Measurements from ENCODE around the gene FRAS1.

The FRAS1 gene

DNA sequence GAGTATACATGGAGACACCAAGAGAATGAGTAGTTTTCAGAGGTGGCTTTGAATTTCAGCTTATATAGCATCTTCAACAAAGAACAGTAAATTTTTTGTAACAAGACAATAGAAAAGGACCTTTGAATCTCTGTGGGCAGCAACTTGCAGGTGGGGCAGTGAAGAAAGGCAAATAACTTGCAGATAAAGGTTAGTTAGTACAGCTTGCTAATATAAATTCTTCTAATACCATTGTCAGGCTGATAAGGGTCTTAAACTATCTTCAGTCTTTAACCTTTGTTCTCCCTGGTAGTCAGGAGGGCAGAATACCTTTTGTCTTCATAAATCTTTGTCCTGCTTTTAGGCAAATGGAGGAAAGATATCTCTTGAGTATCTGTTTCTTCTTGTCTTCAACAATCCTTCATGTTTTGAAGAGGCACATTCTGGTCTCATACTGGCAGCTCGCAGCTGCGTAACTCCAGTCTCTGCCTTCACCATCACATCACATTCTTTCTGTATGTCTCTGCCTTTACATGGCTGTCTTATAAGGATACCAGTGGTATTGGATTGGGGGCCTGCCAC lies 510.5 kb downstream of the FRAS1 start:
- no peak for TF ChIP-seq SIN3A (IDR thresholded peaks at IDR 0.05; ENCODE audit: borderline replicate concordance, insufficient read depth, low read length)
- TF ChIP-seq, protein P1, sequence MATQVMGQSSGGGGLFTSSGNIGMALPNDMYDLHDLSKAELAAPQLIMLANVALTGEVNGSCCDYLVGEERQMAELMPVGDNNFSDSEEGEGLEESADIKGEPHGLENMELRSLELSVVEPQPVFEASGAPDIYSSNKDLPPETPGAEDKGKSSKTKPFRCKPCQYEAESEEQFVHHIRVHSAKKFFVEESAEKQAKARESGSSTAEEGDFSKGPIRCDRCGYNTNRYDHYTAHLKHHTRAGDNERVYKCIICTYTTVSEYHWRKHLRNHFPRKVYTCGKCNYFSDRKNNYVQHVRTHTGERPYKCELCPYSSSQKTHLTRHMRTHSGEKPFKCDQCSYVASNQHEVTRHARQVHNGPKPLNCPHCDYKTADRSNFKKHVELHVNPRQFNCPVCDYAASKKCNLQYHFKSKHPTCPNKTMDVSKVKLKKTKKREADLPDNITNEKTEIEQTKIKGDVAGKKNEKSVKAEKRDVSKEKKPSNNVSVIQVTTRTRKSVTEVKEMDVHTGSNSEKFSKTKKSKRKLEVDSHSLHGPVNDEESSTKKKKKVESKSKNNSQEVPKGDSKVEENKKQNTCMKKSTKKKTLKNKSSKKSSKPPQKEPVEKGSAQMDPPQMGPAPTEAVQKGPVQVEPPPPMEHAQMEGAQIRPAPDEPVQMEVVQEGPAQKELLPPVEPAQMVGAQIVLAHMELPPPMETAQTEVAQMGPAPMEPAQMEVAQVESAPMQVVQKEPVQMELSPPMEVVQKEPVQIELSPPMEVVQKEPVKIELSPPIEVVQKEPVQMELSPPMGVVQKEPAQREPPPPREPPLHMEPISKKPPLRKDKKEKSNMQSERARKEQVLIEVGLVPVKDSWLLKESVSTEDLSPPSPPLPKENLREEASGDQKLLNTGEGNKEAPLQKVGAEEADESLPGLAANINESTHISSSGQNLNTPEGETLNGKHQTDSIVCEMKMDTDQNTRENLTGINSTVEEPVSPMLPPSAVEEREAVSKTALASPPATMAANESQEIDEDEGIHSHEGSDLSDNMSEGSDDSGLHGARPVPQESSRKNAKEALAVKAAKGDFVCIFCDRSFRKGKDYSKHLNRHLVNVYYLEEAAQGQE (IDR thresholded peaks at IDR 0.05; ENCODE audit: insufficient read depth in 1 of 2, low read depth in 2 of 2, low read length in 2 of 2), result no peak
- TF ChIP-seq FOXP2 (optimal IDR thresholded peaks at IDR 0.05; ENCODE audit: borderline replicate concordance, extremely low read depth, extremely low read length, insufficient read depth), result no peak
- no peak for TF ChIP-seq POLR2AphosphoS5 (IDR thresholded peaks at IDR 0.05; ENCODE audit: low read depth, low read length)
- TF ChIP-seq TAF1 (IDR thresholded peaks at IDR 0.05; ENCODE audit: borderline replicate concordance, insufficient read depth, low read length), result no peak

GRCh38 chr4:78568640-78569305 lies 511.6 kb downstream of the FRAS1 start:
- TF ChIP-seq SIN3A (IDR thresholded peaks at IDR 0.05; ENCODE audit: borderline replicate concordance, insufficient read depth, low read length), result no peak
- no peak for TF ChIP-seq FOXP2 (optimal IDR thresholded peaks at IDR 0.05; ENCODE audit: borderline replicate concordance, extremely low read depth, extremely low read length, insufficient read depth)
- no peak for TF ChIP-seq POLR2AphosphoS5 (IDR thresholded peaks at IDR 0.05; ENCODE audit: low read depth, low read length)
- no peak for TF ChIP-seq TAF1 (IDR thresholded peaks at IDR 0.05; ENCODE audit: borderline replicate concordance, insufficient read depth, low read length)
- TF ChIP-seq, protein P1 (IDR thresholded peaks at IDR 0.05; ENCODE audit: insufficient read depth in 1 of 2, low read depth in 2 of 2, low read length in 2 of 2), result no peak

- TF ChIP-seq TAF1 (IDR thresholded peaks at IDR 0.05; ENCODE audit: borderline replicate concordance, insufficient read depth, low read length) (no peak), FOXP2 (optimal IDR thresholded peaks at IDR 0.05; ENCODE audit: borderline replicate concordance, extremely low read depth, extremely low read length, insufficient read depth) (no peak), SIN3A (IDR thresholded peaks at IDR 0.05; ENCODE audit: borderline replicate concordance, insufficient read depth, low read length) (no peak), POLR2AphosphoS5 (IDR thresholded peaks at IDR 0.05; ENCODE audit: low read depth, low read length) (no peak)
- TF ChIP-seq, protein P1 (IDR thresholded peaks at IDR 0.05; ENCODE audit: insufficient read depth in 1 of 2, low read depth in 2 of 2, low read length in 2 of 2), result no peak
Measured at GRCh38 chr4:78569306-78569821, 512.2 kb downstream of the FRAS1 start.

GRCh38 chr4:78570117-78570516 lies 513.0 kb downstream of the FRAS1 start:
- TF ChIP-seq FOXP2 (optimal IDR thresholded peaks at IDR 0.05; ENCODE audit: borderline replicate concordance, extremely low read depth, extremely low read length, insufficient read depth) (no peak), POLR2AphosphoS5 (IDR thresholded peaks at IDR 0.05; ENCODE audit: low read depth, low read length) (no peak), TAF1 (IDR thresholded peaks at IDR 0.05; ENCODE audit: borderline replicate concordance, insufficient read depth, low read length) (no peak), SIN3A (IDR thresholded peaks at IDR 0.05; ENCODE audit: borderline replicate concordance, insufficient read depth, low read length) (no peak)
- TF ChIP-seq, protein P1 (IDR thresholded peaks at IDR 0.05; ENCODE audit: insufficient read depth in 1 of 2, low read depth in 2 of 2, low read length in 2 of 2), result no peak

Measured in PFSK-1 (cell line).